ENCODE measurements around the gene ADGRV1.

The ADGRV1 gene

DNA sequence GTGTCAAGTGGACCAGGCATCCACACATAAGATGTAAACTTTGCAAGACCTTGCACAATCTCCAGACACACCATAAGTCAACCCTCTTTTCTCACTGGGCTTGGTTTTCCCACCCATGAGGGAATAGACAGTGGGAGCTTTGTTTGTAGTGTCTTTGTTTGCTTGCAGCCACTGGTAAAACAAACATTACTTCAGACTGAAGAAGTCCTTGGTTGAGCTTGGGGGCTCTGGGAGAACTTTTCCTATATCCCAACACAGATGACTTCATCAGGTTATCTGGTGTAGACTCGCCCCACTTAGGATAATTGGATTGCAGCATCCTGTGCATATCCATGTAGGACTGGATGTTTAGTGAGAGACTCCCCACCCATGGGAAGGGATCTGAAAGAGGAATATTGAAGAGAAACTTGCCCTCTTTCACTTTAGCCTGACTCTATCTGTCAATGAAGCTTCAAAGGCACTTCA, 11.5 kb upstream of the ADGRV1 start (continued):
- TF ChIP-seq ZNF292 (tag by site-specific recombination; IDR thresholded peaks at IDR 0.05; ENCODE audit: borderline replicate concordance, low read depth): no peak
- no peak for TF ChIP-seq ZNF521 (tag by site-specific recombination; IDR thresholded peaks at IDR 0.05)
- TF ChIP-seq ZNF785 (tag by site-specific recombination; IDR thresholded peaks at IDR 0.05): no peak
- TF ChIP-seq ZNF169 (tag by site-specific recombination; IDR thresholded peaks at IDR 0.05): no peak
- no peak for TF ChIP-seq HOXC10 (CRISPR knock-in tag; IDR thresholded peaks at IDR 0.05)
- no peak for TF ChIP-seq ZNF670 (tag by site-specific recombination; IDR thresholded peaks at IDR 0.05; ENCODE audit: low read depth)
- TF ChIP-seq ZNF837 (tag by site-specific recombination; IDR thresholded peaks at IDR 0.05): no peak
- TF ChIP-seq ZNF138 (tag by site-specific recombination; IDR thresholded peaks at IDR 0.05; ENCODE audit: borderline replicate concordance): no peak
- no peak for TF ChIP-seq ZNF404 (tag by site-specific recombination; IDR thresholded peaks at IDR 0.05)
- TF ChIP-seq, protein P1, sequence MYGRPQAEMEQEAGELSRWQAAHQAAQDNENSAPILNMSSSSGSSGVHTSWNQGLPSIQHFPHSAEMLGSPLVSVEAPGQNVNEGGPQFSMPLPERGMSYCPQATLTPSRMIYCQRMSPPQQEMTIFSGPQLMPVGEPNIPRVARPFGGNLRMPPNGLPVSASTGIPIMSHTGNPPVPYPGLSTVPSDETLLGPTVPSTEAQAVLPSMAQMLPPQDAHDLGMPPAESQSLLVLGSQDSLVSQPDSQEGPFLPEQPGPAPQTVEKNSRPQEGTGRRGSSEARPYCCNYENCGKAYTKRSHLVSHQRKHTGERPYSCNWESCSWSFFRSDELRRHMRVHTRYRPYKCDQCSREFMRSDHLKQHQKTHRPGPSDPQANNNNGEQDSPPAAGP (tag by site-specific recombination; IDR thresholded peaks at IDR 0.05): peak; percentile 96
- 0 out of 2 replicates have a peak, but pooled peaks have one; percentile 23 for TF ChIP-seq SP2 (tag by site-specific recombination; IDR thresholded peaks at IDR 0.05)
- no peak for TF ChIP-seq ZNF776 (tag by site-specific recombination; IDR thresholded peaks at IDR 0.05; ENCODE audit: borderline replicate concordance)
- peak; percentile 84; the same call in 1 of the 2 replicates for TF ChIP-seq ZNF561 (tag by site-specific recombination; IDR thresholded peaks at IDR 0.05; ENCODE audit: borderline replicate concordance)
- TF ChIP-seq ZNF354C (tag by site-specific recombination; IDR thresholded peaks at IDR 0.05; ENCODE audit: borderline replicate concordance, low read depth): no peak
- TF ChIP-seq ZBTB20 (tag by site-specific recombination; IDR thresholded peaks at IDR 0.05): no peak
- TF ChIP-seq ZBTB21 (tag by site-specific recombination; IDR thresholded peaks at IDR 0.05): peak; percentile 73
- no peak for TF ChIP-seq ZNF777 (tag by site-specific recombination; IDR thresholded peaks at IDR 0.05; ENCODE audit: borderline replicate concordance)
- TF ChIP-seq ZNF391 (tag by site-specific recombination; IDR thresholded peaks at IDR 0.05; ENCODE audit: borderline replicate concordance, low read depth): no peak
- TF ChIP-seq ZSCAN16 (tag by site-specific recombination; IDR thresholded peaks at IDR 0.05): no peak
- TF ChIP-seq PRDM1 (tag by site-specific recombination; IDR thresholded peaks at IDR 0.05): peak; percentile 75
- TF ChIP-seq, protein P2, sequence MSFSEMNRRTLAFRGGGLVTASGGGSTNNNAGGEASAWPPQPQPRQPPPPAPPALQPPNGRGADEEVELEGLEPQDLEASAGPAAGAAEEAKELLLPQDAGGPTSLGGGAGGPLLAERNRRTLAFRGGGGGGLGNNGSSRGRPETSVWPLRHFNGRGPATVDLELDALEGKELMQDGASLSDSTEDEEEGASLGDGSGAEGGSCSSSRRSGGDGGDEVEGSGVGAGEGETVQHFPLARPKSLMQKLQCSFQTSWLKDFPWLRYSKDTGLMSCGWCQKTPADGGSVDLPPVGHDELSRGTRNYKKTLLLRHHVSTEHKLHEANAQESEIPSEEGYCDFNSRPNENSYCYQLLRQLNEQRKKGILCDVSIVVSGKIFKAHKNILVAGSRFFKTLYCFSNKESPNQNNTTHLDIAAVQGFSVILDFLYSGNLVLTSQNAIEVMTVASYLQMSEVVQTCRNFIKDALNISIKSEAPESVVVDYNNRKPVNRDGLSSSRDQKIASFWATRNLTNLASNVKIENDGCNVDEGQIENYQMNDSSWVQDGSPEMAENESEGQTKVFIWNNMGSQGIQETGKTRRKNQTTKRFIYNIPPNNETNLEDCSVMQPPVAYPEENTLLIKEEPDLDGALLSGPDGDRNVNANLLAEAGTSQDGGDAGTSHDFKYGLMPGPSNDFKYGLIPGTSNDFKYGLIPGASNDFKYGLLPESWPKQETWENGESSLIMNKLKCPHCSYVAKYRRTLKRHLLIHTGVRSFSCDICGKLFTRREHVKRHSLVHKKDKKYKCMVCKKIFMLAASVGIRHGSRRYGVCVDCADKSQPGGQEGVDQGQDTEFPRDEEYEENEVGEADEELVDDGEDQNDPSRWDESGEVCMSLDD (tag by site-specific recombination; IDR thresholded peaks at IDR 0.05): 0 out of 2 replicates have a peak, but pooled peaks have one; percentile 29
- no peak for TF ChIP-seq ZNF701 (tag by site-specific recombination; IDR thresholded peaks at IDR 0.05)
- TF ChIP-seq, protein P3, sequence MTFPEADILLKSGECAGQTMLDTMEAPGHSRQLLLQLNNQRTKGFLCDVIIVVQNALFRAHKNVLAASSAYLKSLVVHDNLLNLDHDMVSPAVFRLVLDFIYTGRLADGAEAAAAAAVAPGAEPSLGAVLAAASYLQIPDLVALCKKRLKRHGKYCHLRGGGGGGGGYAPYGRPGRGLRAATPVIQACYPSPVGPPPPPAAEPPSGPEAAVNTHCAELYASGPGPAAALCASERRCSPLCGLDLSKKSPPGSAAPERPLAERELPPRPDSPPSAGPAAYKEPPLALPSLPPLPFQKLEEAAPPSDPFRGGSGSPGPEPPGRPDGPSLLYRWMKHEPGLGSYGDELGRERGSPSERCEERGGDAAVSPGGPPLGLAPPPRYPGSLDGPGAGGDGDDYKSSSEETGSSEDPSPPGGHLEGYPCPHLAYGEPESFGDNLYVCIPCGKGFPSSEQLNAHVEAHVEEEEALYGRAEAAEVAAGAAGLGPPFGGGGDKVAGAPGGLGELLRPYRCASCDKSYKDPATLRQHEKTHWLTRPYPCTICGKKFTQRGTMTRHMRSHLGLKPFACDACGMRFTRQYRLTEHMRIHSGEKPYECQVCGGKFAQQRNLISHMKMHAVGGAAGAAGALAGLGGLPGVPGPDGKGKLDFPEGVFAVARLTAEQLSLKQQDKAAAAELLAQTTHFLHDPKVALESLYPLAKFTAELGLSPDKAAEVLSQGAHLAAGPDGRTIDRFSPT (tag by site-specific recombination; IDR thresholded peaks at IDR 0.05): no peak
- TF ChIP-seq ZNF529 (tag by site-specific recombination; IDR thresholded peaks at IDR 0.05; ENCODE audit: insufficient replicate concordance): no peak
